Caco-2 (cell line): ENCODE data around the gene TRIM52. TPM values are rescaled to one million over a fixed set of nuclear protein-coding genes. Genes with fewer than 3 reads are reported as not detected.
A peak's percentile ranks its signal among the peaks of the same experiment; 100 is the strongest.

ENCODE experiments used
- BruUV-seq: library from RNA; stranded (reverse); fragments of 400-500 nt; replicated peaks from 2 replicates; lab custom pipeline; 2021; lab: Mats Ljungman, UMichigan
- CTCF ChIA-PET: fragments of 300-600 bp; sonication (Branson Sonifier 250); formaldehyde crosslinking; loops from one replicate; lab custom pipeline; 2022; ENCODE audit warnings: antibody characterized with exemption; lab: Charles Lee
- POLR2A ChIA-PET: fragments of 300-600 bp; sonication (Branson Sonifier 250); formaldehyde crosslinking; loops from one replicate; lab custom pipeline; 2022; ENCODE audit warnings: antibody characterized with exemption; lab: Charles Lee
- DNase-seq, 2 experiments: peaks; one replicate each; pipeline versions ENCODE4 v3.0.0 to v3.0.0-alpha.2; 2020 to 2022
- H3K27me3 ChIP-seq: replicated peaks from 2 replicates; pipeline ENCODE4 v1.6.0; 2011; ENCODE audit warnings: low read length; ENCODE audit not compliant: control insufficient read depth, insufficient read depth
- H3K36me3 ChIP-seq: 2 replicates; pipeline ENCODE4 v1.5.1; 2011; ENCODE audit warnings: low read length; ENCODE audit not compliant: control insufficient read depth, insufficient read depth
- H3K4me1 ChIP-seq: fragments of 250-450 bp; sonication (Bioruptor Pico); 2 replicates; pipeline ENCODE4 v1.5.1; 2020; ENCODE audit warnings: mild to moderate bottlenecking
- H3K4me3 ChIP-seq: 2 replicates; pipeline ENCODE4 v1.5.1; 2011; ENCODE audit warnings: low read depth, mild to moderate bottlenecking, control low read depth, low read length
- H3K9me3 ChIP-seq: fragments of 250-450 bp; sonication (Bioruptor Pico); 2 replicates; pipeline ENCODE4 v1.5.1; 2020; ENCODE audit warnings: mild to moderate bottlenecking, moderate library complexity
- H3K27ac Mint-ChIP-seq: one replicate; pipeline ENCODE4 v1.8.0; 2022; ENCODE audit warnings: mixed read lengths; ENCODE audit not compliant: unreplicated experiment
- H3K27me3 Mint-ChIP-seq: one replicate; pipeline ENCODE4 v1.8.0; 2022; ENCODE audit warnings: mixed read lengths; ENCODE audit not compliant: insufficient read depth, unreplicated experiment
- H3K36me3 Mint-ChIP-seq: one replicate; pipeline ENCODE4 v1.8.0; 2022; ENCODE audit warnings: mild to moderate bottlenecking, mixed read lengths; ENCODE audit not compliant: insufficient read depth, unreplicated experiment
- H3K4me1 Mint-ChIP-seq: one replicate; pipeline ENCODE4 v1.8.0; 2022; ENCODE audit warnings: low read depth, mixed read lengths; ENCODE audit not compliant: unreplicated experiment
- H3K4me3 Mint-ChIP-seq: one replicate; pipeline ENCODE4 v1.8.0; 2022; ENCODE audit warnings: mild to moderate bottlenecking, moderate library complexity, mixed read lengths; ENCODE audit not compliant: unreplicated experiment
- H3K9me3 Mint-ChIP-seq: one replicate; pipeline ENCODE4 v1.8.0; 2022; ENCODE audit warnings: mixed read lengths; ENCODE audit not compliant: unreplicated experiment
- CTCF ChIP-seq, 2 experiments: fragments of 200-600 bp in 1 of 2; IDR thresholded peaks; 1 replicate in 1 of 2; 2 replicates in 1 of 2; pipeline versions ENCODE4 v1.5.1 to v1.8.0; 2011 to 2022; ENCODE audit warnings: antibody characterized with exemption in 1 of 2, control low read depth in 1 of 2, inconsistent platforms in 1 of 2, low read depth in 1 of 2, low read length in 1 of 2, mild to moderate bottlenecking in 1 of 2, moderate library complexity in 1 of 2; ENCODE audit not compliant: insufficient read depth in 1 of 2, severe bottlenecking in 1 of 2, unreplicated experiment in 1 of 2
- intact Hi-C: fragments of 100-400 bp; cut with micrococcal nuclease; formaldehyde crosslinking; loops from one replicate; pipeline ENCODE4 v1.10.0; 2022; ENCODE audit not compliant: unreplicated experiment
- total RNA-seq: library from RNA; stranded (reverse); gene quantifications from 2 replicates; pipeline ENCODE4 v1.2.3, GENCODE V29; 2022

Gene TRIM52
- total RNA-seq, 1 experiment from 2014 or later, result 11.9 TPM

GRCh38 chr5:181243564-181244343 is 17.2 kb downstream of the TRIM52 start, which contains the start of gene RACK1:
Gene RACK1, minus strand, starts transcription at chr5:181243906. Its CDS starts 106 bp downstream, at chr5:181243800.
- Mint-ChIP-seq H3K4me3 (peak within 1 kb of the TSS; percentile 97), H3K4me1 (peaks cover 19% of the 10 kb centered on the region), H3K27ac (peak within 1 kb of the TSS; percentile 100), H3K36me3 (peaks cover 87% of the 10 kb centered on the region), H3K27me3 (no peaks in the 10 kb centered on the region), H3K9me3 (no peaks in the 10 kb centered on the region)
- no TSS peak for BruUV-seq
- H3K27me3 ChIP-seq, result no peaks in the 10 kb centered on the region
- peak; percentile 91 to 92 for DNase-seq
- H3K4me1 ChIP-seq, result peaks cover 26% of the 10 kb centered on the region
- ChIA-PET CTCF (interaction anchor here (1.0 kb wide), 1 partner anchor 59 kb away, joined by 3 read pairs; no protein-coding TSS in a partner anchor), POLR2A (interaction anchor here (1.0 to 1.1 kb wide), 5 partner anchors 9 to 59 kb away, joined by 3 to 9 read pairs (median 5); partner anchors contain the start of gene TRIM41)
- intact Hi-C loops, result loop anchor here (1.0 kb wide), 1 partner anchor 20 kb away; the partner anchor contains the start of gene TRIM41
- no peaks in the 10 kb centered on the region for H3K9me3 ChIP-seq
- TF ChIP-seq CTCF (IDR thresholded peaks at IDR 0.05; ENCODE audit: insufficient read depth in 1 of 2, low read depth in 1 of 2, low read length in 1 of 2, severe bottlenecking in 1 of 2, unreplicated experiment in 1 of 2), result no peak
- H3K4me3 ChIP-seq, result peak within 1 kb of the TSS; percentile 87
- peaks cover 18% of the 10 kb centered on the region for H3K36me3 ChIP-seq

GRCh38 chr5:181243018-181243563 is 17.9 kb downstream of the TRIM52 start:
- no peaks in the 10 kb centered on the region for H3K9me3 Mint-ChIP-seq
- Histone ChIP-seq H3K4me1 (peaks cover 24% of the 10 kb centered on the region), H3K4me3 (peak overlapping the region; percentile 87), H3K27me3 (no peaks in the 10 kb centered on the region), H3K9me3 (no peaks in the 10 kb centered on the region), H3K36me3 (peaks cover 18% of the 10 kb centered on the region)
- no peak for TF ChIP-seq CTCF (IDR thresholded peaks at IDR 0.05; ENCODE audit: insufficient read depth in 1 of 2, low read depth in 1 of 2, low read length in 1 of 2, severe bottlenecking in 1 of 2, unreplicated experiment in 1 of 2)
- H3K27ac Mint-ChIP-seq, result peak overlapping the region; percentile 100
- BruUV-seq, result TSS peak; percentile 48
- no peak for DNase-seq
- intact Hi-C loops, result no loop called here
- H3K4me1 Mint-ChIP-seq, result peaks cover 14% of the 10 kb centered on the region
- CTCF ChIA-PET, result no interaction called here
- POLR2A ChIA-PET, result interaction anchor here (0.9 kb wide), 1 partner anchor 20 kb away, joined by 7 read pairs; the partner anchor contains the start of gene TRIM41
- H3K27me3 Mint-ChIP-seq, result no peaks in the 10 kb centered on the region
- H3K36me3 Mint-ChIP-seq, result peaks cover 87% of the 10 kb centered on the region
- peak overlapping the region; percentile 97 for H3K4me3 Mint-ChIP-seq

DNA sequence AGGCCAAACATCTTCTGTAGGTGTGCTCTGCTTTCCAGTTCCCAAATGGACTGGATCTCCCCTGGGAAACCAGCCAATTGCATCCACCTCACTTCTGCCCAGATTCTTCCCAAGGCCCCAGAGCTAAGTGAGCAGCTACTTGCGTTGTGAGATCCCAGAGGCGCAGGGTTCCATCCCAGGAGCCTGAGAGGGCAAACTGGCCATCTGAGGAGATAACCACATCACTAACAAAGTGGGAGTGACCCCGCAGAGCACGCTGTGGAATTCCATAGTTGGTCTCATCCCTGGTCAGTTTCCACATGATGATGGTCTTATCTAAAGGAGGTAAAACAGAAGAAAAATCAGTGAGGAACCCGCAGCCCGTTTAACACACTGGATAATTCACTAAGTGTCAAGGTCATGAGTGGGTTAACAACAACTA is 18.9 kb downstream of the TRIM52 start:
- peaks cover 11% of the 10 kb centered on the region for H3K4me1 Mint-ChIP-seq
- ChIA-PET CTCF (no interaction called here), POLR2A (no interaction called here)
- no peaks in the 10 kb centered on the region for H3K27me3 Mint-ChIP-seq
- intact Hi-C loops, result no loop called here
- peaks cover 87% of the 10 kb centered on the region for H3K36me3 Mint-ChIP-seq
- no peaks in the 10 kb centered on the region for H3K9me3 Mint-ChIP-seq
- DNase-seq, result no peak
- H3K4me3 Mint-ChIP-seq, result peak overlapping the region; percentile 97
- no peak for TF ChIP-seq CTCF (IDR thresholded peaks at IDR 0.05; ENCODE audit: insufficient read depth in 1 of 2, low read depth in 1 of 2, low read length in 1 of 2, severe bottlenecking in 1 of 2, unreplicated experiment in 1 of 2)
- H3K27me3 ChIP-seq, result no peaks in the 10 kb centered on the region
- BruUV-seq, result no TSS peak
- peaks cover 21% of the 10 kb centered on the region for H3K4me1 ChIP-seq
- H3K36me3 ChIP-seq, result peaks cover 26% of the 10 kb centered on the region
- H3K9me3 ChIP-seq, result no peaks in the 10 kb centered on the region
- H3K4me3 ChIP-seq, result peak overlapping the region; percentile 87
- H3K27ac Mint-ChIP-seq, result peak overlapping the region; percentile 100
